Transverse colon (tissue), 4 donors: Measurements from ENCODE around the gene PUSL1. TPM values are rescaled to one million over a fixed set of nuclear protein-coding genes. Genes with fewer than 3 reads are reported as not detected.
A peak's percentile ranks its signal among the peaks of the same experiment; 100 is the strongest.

Experiments
- DNase-seq: peaks from one replicate; pipeline ENCODE4 v3.0.0-alpha.2; 2019
- H3K27ac ChIP-seq, 4 donors: fragments of 200-600 bp; sonication (generic); 2 replicates each; pipeline ENCODE4 v1.5.1; 2016 to 2018; ENCODE audit warnings: inconsistent platforms in 4 of 4
- H3K27me3 ChIP-seq: fragments of 200-600 bp; sonication (generic); 2 replicates; pipeline ENCODE4 v1.5.1; 2017; ENCODE audit warnings: inconsistent platforms
- H3K36me3 ChIP-seq, 4 donors: fragments of 200-600 bp; sonication (generic); 2 replicates each; pipeline ENCODE4 v1.5.1; 2017 to 2019; ENCODE audit warnings: inconsistent platforms in 4 of 4
- H3K4me1 ChIP-seq, 4 donors: fragments of 200-600 bp; sonication (generic); 2 replicates each; pipeline ENCODE4 v1.5.1; 2017 to 2020; ENCODE audit warnings: inconsistent platforms in 4 of 4
- H3K4me3 ChIP-seq, 4 donors: fragments of 200-600 bp; sonication (generic); 1 replicate in 1 of 4; 2 replicates in 3 of 4; pipeline versions ENCODE4 v1.5.1 to v1.6.1; 2017 to 2019; ENCODE audit warnings: inconsistent platforms in 4 of 4
- H3K9me3 ChIP-seq, 2 donors: fragments of 200-600 bp; sonication (generic); 2 replicates each; pipeline ENCODE4 v1.5.1; 2017 to 2019; ENCODE audit warnings: inconsistent platforms in 2 of 2
- CTCF ChIP-seq, 5 experiments: fragments of 200-600 bp in 3 of 5; fragments of 450-650 bp in 2 of 5; sonication (generic) in 3 of 5; IDR thresholded peaks; 1 replicate in 2 of 5; 2 replicates in 3 of 5; pipeline ENCODE4 v1.5.1; 2016 to 2017; ENCODE audit warnings: antibody characterized with exemption in 5 of 5, inconsistent platforms in 3 of 5, mild to moderate bottlenecking in 2 of 5, moderate library complexity in 1 of 5
- EP300 ChIP-seq: sonication (generic); formaldehyde crosslinking; IDR thresholded peaks from one replicate; pipeline ENCODE4 v1.6.1; 2017; ENCODE audit warnings: antibody characterized with exemption, low read depth
- POLR2A ChIP-seq: fragments of 450-650 bp; IDR thresholded peaks from one replicate; pipeline ENCODE4 v1.6.1; 2016; ENCODE audit warnings: antibody characterized with exemption, mild to moderate bottlenecking, moderate library complexity
- POLR2AphosphoS5 ChIP-seq, 3 donors: sonication (generic); formaldehyde crosslinking; IDR thresholded peaks; one replicate each; pipeline ENCODE4 v1.6.1; 2016; ENCODE audit warnings: antibody characterized with exemption in 3 of 3
- WGBS, 2 donors: methylation state at CpG; one replicate each; pipeline ENCODE4 v1.1.5; 2018; ENCODE audit warnings: low coverage in 1 of 2; 5-methylcytosine and 5-hydroxymethylcytosine counted together
- in situ Hi-C, 4 donors: fragments of 200-750 bp; cut with MboI; loops; one replicate each; pipeline versions ENCODE4 v1.15.0 to v1.15.1; 2017; ENCODE audit warnings: low sequenced_read_pairs in 3 of 4, low pct_ligation_motif_present in 1 of 4, low pct_unique_long_range_greater_than_20kb in 1 of 4
- intact Hi-C: fragments of 100-400 bp; cut with DNase I; formaldehyde crosslinking; loops from one replicate; pipeline ENCODE4 v1.15.1; 2023; ENCODE audit warnings: low total_unique reads
- total RNA-seq, 4 donors: library from RNA; depleted of rRNA; stranded (reverse); fragments of >200 nt; gene quantifications; one replicate each; pipeline ENCODE4 v1.1.0, GENCODE V29; 2016

Gene PUSL1
- total RNA-seq, 4 donors from 2014 or later, result 7.0 to 35.9 (median 20.5) TPM

- 86% methylated on average over 16 of the region's 18 CpGs; no CpG with 5 or more reads in 1 of the 2 donors for WGBS, 2 donors
- H3K9me3 ChIP-seq, result no peaks in the 10 kb centered on the region
- peaks cover 28 to 34% (median 30%) of the 10 kb centered on the region in 4 donors for H3K4me1 ChIP-seq
- TF ChIP-seq POLR2AphosphoS5 (IDR thresholded peaks at IDR 0.05) (no peak), EP300 (no peak), POLR2A (no peak)
- H3K4me3 ChIP-seq, result no peak overlapping the region
- H3K36me3 ChIP-seq, result peaks cover 0 to 3% (median 0%) of the 10 kb centered on the region in 4 donors
- in situ Hi-C loops (no loop called here), intact Hi-C loops (no loop called here)
- no peaks in the 10 kb centered on the region for H3K27me3 ChIP-seq
- DNase-seq, result no peak
- H3K27ac ChIP-seq, result no peak overlapping the region
Measured at GRCh38 chr1:1342584-1343115, 34.3 kb downstream of the PUSL1 start.

- Histone ChIP-seq H3K4me1 (peaks cover 34 to 42% (median 37%) of the 10 kb centered on the region in 4 donors), H3K27ac (peak overlapping the region in 3 of 4 donors; percentile 17 to 28 (median 20)), H3K9me3 (no peaks in the 10 kb centered on the region), H3K4me3 (no peak overlapping the region), H3K36me3 (peaks cover 0 to 3% (median 0%) of the 10 kb centered on the region in 4 donors), H3K27me3 (no peaks in the 10 kb centered on the region)
- no peak for TF ChIP-seq POLR2AphosphoS5 (IDR thresholded peaks at IDR 0.05)
- TF ChIP-seq POLR2A, result no peak
- no peak for TF ChIP-seq EP300
- WGBS, 2 donors, result 91% methylated on average over 24 of the region's 24 CpGs; no CpG with 5 or more reads in 1 of the 2 donors
- intact Hi-C loops, result no loop called here
- in situ Hi-C loops, result no loop called here
- DNase-seq, result no peak
Measured at GRCh38 chr1:1343811-1344421, 35.5 kb downstream of the PUSL1 start.

GRCh38 chr1:1344655-1345361 lies 36.4 kb downstream of the PUSL1 start:
- in situ Hi-C loops, result no loop called here
- Histone ChIP-seq H3K27me3 (no peaks in the 10 kb centered on the region), H3K27ac (peak overlapping the region in 3 of 4 donors; percentile 17 to 28 (median 20)), H3K36me3 (no peaks in the 10 kb centered on the region), H3K4me1 (peaks cover 34 to 42% (median 37%) of the 10 kb centered on the region in 4 donors), H3K4me3 (no peak overlapping the region), H3K9me3 (no peaks in the 10 kb centered on the region)
- TF ChIP-seq EP300 (no peak), CTCF (IDR thresholded peaks at IDR 0.05) (peak; percentile 18 to 47 (median 39)), POLR2A (no peak)
- 61% methylated on average over 14 of the region's 15 CpGs; no CpG with 5 or more reads in 1 of the 2 donors for WGBS, 2 donors
- DNase-seq, result peak; percentile 62
- intact Hi-C loops, result no loop called here

GRCh38 chr1:1345384-1345783 lies 37.0 kb downstream of the PUSL1 start:
- TF ChIP-seq EP300, result no peak
- no peak for TF ChIP-seq POLR2A
- TF ChIP-seq POLR2AphosphoS5 (IDR thresholded peaks at IDR 0.05), result no peak
- no peak for TF ChIP-seq CTCF (IDR thresholded peaks at IDR 0.05)
- in situ Hi-C loops (no loop called here), intact Hi-C loops (no loop called here)
- H3K4me1 ChIP-seq, result peaks cover 34 to 42% (median 37%) of the 10 kb centered on the region in 4 donors
- H3K9me3 ChIP-seq, result no peaks in the 10 kb centered on the region
- no peak for DNase-seq
- no peaks in the 10 kb centered on the region for H3K27me3 ChIP-seq
- no peak overlapping the region for H3K27ac ChIP-seq
- 78% methylated on average over 14 of the region's 16 CpGs; no CpG with 5 or more reads in 1 of the 2 donors for WGBS, 2 donors
- no peaks in the 10 kb centered on the region for H3K36me3 ChIP-seq
- H3K4me3 ChIP-seq, result no peak overlapping the region
